ENCODE measurements around the gene TMEM256. TPM values are rescaled to one million over a fixed set of nuclear protein-coding genes. Genes with fewer than 3 reads are reported as not detected.

The TMEM256 gene
- polyA plus RNA-seq (2012; ENCODE audit: insufficient read depth, insufficient read length, low read depth) = 22.2 TPM

GRCh38 chr17:7403977-7404736 is at the start of gene TMEM256:
Gene TMEM256 (minus strand): TSS chr17:7404097. CDS start chr17:7404084, 13 bp downstream.
- TF ChIP-seq CTCF (IDR thresholded peaks at IDR 0.05; ENCODE audit: low read depth, low read length) = no peak
- peak; percentile 94 for DNase-seq

GRCh38 chr17:7448461-7448860 is 44.6 kb upstream of the TMEM256 start:
- peaks cover 3% of the 10 kb centered on the region; the same call in 1 of the 2 replicates for H3K27me3 ChIP-seq
- H3K36me3 ChIP-seq = no peaks in the 10 kb centered on the region
- no peaks in the 10 kb centered on the region for H3K9me3 ChIP-seq
- DNase-seq = no peak
- TF ChIP-seq CTCF (IDR thresholded peaks at IDR 0.05; ENCODE audit: low read depth, low read length) = no peak
- no peak overlapping the region for H3K4me3 ChIP-seq (ENCODE audit: low read depth, low read length)
- no peaks in the 10 kb centered on the region for H3K4me1 ChIP-seq

More at GRCh38 chr17:7403977-7404736, at the start of gene TMEM256:
- Histone ChIP-seq H3K27me3 (no peaks in the 10 kb centered on the region), H3K4me3 (ENCODE audit: low read depth, low read length) (peak within 1 kb of the TSS; percentile 65), H3K9me3 (no peaks in the 10 kb centered on the region), H3K4me1 (no peaks in the 10 kb centered on the region), H3K36me3 (no peaks in the 10 kb centered on the region)

- Histone ChIP-seq H3K4me3 (ENCODE audit: low read depth, low read length) (peak overlapping the region; percentile 42), H3K36me3 (no peaks in the 10 kb centered on the region), H3K4me1 (no peaks in the 10 kb centered on the region), H3K27me3 (peaks cover 3% of the 10 kb centered on the region; the same call in 1 of the 2 replicates), H3K9me3 (no peaks in the 10 kb centered on the region)
- DNase-seq = peak; percentile 28
- no peak for TF ChIP-seq CTCF (IDR thresholded peaks at IDR 0.05; ENCODE audit: low read depth, low read length)
These were observed 41.7 kb upstream of the TMEM256 start for GRCh38 chr17:7445619-7445968.

- Histone ChIP-seq H3K4me3 (ENCODE audit: low read depth, low read length) (peak within 1 kb of the TSS; percentile 42), H3K9me3 (no peaks in the 10 kb centered on the region), H3K27me3 (peaks cover 3% of the 10 kb centered on the region; the same call in 1 of the 2 replicates), H3K4me1 (no peaks in the 10 kb centered on the region), H3K36me3 (no peaks in the 10 kb centered on the region)
- no peak for TF ChIP-seq CTCF (IDR thresholded peaks at IDR 0.05; ENCODE audit: low read depth, low read length)
- DNase-seq = peak; percentile 35
These were observed 41.1 kb upstream of the TMEM256 start, which contains the start of gene CHRNB1 for GRCh38 chr17:7444682-7445618. Gene CHRNB1 (plus strand): TSS chr17:7445061. CDS start chr17:7445128, 67 bp downstream.

- no peak for DNase-seq
- Histone ChIP-seq H3K4me3 (ENCODE audit: low read depth, low read length) (no peak overlapping the region), H3K4me1 (no peaks in the 10 kb centered on the region), H3K9me3 (no peaks in the 10 kb centered on the region), H3K27me3 (peaks cover 6% of the 10 kb centered on the region), H3K36me3 (no peaks in the 10 kb centered on the region)
- TF ChIP-seq CTCF (IDR thresholded peaks at IDR 0.05; ENCODE audit: low read depth, low read length) = no peak
These were observed 39.9 kb upstream of the TMEM256 start for GRCh38 chr17:7443499-7444485.
